ENCODE data around the gene SH3RF1.
A peak's percentile ranks its signal among the peaks of the same experiment; 100 is the strongest.
"Not testable (repeated sequence)": the region's sequence is repeated elsewhere in the genome, so short reads cannot be mapped to it uniquely, and the experiment has no call there.

The SH3RF1 gene

GRCh38 chr4:169200361-169201030, 70.3 kb downstream of the SH3RF1 start:
- DNase-seq (ENCODE audit: low read depth) = no peak

GRCh38 chr4:169199184-169199583, 71.6 kb downstream of the SH3RF1 start:
- no peak for DNase-seq (ENCODE audit: low read depth)

- DNase-seq (ENCODE audit: low read depth) = no peak
Measured at GRCh38 chr4:169198167-169198566, 72.6 kb downstream of the SH3RF1 start.

- not testable (repeated sequence) for DNase-seq (ENCODE audit: low read depth)
Measured at GRCh38 chr4:169197206-169197605, 73.5 kb downstream of the SH3RF1 start.

DNA sequence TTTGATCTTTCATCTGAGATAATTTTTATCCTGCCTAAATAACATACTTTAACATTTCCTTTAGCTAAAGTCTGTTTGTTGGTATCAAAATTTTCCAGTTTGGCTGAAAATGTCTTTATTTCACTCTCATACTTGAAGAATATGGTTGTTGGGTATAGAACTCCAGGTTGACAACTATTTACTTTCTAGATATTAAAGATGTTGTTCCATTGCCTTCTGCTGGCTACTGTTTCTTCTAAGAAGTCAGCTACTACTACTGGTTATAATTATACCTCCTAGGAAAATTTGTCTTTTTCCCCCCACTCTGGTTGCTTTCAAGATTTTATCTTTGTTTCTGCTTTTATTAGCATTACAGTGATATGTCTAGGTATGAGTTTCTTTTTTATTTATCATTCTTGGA, 75.7 kb downstream of the SH3RF1 start:
- DNase-seq (ENCODE audit: low read depth) = no peak

- not testable (repeated sequence) for DNase-seq (ENCODE audit: low read depth)
Measured at GRCh38 chr4:169189968-169190367, 80.8 kb downstream of the SH3RF1 start.

- no peak for DNase-seq (ENCODE audit: low read depth)
Measured at GRCh38 chr4:169189372-169189771, 81.4 kb downstream of the SH3RF1 start.

DNA sequence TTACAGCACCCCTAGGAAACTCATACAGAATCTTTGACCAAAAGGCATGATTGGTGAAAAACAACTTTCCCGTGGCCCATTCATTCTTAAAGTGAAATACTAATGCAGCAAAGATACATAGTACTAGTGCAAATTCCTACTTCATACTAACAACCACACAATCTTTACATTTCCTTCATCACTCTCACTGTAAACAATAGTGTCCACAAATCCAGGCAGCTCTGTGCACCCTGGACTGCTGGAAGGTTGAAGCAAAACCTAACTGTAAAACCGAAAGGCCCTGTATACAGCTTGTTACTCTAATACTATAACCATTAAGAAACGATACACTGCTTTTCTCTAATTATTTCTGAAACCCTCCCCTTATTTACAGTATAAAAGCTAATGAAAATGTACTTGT, 82.6 kb downstream of the SH3RF1 start:
- no peak for DNase-seq (ENCODE audit: low read depth)

GRCh38 chr4:169185133-169185956, 85.4 kb downstream of the SH3RF1 start:
- peak; percentile 21 for DNase-seq (ENCODE audit: low read depth)

DNA sequence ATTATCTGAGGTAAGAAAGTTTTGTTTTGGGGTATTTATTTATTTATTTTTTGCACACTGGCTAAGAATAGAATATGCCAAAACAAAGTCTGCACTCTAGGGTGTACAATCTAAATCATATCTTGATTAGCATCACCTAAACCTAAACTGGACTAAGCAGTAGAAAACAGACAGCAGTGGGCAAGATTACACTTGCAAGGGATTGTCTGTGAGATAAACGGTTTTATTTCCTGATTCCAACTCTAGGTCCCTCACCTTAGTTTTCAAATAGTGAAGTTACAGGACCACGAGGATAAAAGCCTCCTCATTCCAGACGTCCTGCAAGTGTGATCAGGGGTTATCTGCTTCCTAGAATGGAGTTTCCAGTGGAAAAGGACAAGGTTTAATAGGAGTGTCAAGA, 86.1 kb downstream of the SH3RF1 start:
- no peak for DNase-seq (ENCODE audit: low read depth)

GRCh38 chr4:169184236-169184635, 86.5 kb downstream of the SH3RF1 start:
- DNase-seq (ENCODE audit: low read depth) = peak; percentile 44

GRCh38 chr4:169183581-169183980, 87.2 kb downstream of the SH3RF1 start:
- no peak for DNase-seq (ENCODE audit: low read depth)

DNA sequence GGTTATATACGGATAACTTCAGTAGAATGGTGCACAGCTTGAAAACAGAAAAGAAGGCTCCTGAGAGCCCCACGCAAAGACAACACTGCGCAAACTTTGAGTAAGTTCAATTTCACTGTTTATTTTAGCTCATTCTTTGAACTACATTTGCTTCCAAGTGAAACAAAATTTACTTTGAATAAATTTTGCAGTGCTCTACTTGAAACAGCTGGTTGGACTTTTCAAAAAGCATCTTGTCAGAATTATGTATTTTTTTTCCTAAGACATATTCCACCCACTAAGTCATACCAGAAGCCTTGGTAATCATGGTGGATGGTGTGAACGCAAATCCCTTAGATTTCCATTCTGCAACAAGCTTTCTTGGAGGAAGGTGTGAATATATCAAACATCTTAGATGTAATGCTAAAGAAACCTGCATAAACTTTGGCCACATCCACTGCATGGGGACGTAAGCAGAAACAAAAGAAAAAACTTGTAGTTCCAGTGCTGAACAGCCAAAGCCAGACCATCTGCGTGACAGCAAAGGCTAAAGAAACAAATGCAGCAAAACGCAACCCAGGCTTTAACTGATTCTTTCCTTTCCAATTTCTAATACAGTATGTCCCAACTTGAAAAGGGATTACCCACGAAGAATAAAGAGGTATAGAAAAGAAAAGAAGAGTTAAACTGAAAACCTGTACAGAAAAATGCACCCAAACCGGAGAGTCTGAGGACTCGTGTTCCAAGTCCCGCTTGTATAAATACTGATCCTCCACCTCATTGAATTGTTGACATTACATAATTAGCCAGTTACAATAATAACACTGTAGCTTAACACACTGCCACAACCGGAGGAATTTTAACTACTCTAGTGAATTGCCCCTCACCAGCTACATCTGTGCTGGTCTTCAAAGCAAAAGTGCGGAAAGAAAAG, 90.9 kb downstream of the SH3RF1 start:
- DNase-seq (ENCODE audit: low read depth) = peak; percentile 47

DNA sequence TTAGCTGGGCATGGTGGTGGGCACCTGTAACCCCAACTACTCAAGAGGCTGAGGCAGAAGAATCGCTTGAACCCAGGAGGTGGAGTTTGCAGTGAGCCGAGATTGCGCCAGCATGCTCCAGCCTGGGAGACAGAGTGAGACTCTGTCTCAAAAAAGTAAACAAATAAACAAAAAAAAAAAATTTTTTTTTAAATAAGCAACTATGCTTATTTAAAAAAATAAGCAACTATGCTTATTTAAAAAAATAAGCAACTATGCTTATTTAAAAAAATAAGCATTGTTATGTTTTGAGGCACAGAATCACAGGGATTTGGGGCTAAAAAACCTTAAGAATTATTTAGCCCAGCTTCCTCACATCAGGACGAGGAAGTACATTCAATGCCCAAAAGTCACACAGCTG, 92.7 kb downstream of the SH3RF1 start:
- DNase-seq (ENCODE audit: low read depth) = not testable (repeated sequence)

- DNase-seq (ENCODE audit: low read depth) = no peak
Measured at GRCh38 chr4:169175476-169175875, 95.3 kb downstream of the SH3RF1 start.

- no peak for DNase-seq (ENCODE audit: low read depth)
Measured at GRCh38 chr4:169175035-169175434, 95.7 kb downstream of the SH3RF1 start.

GRCh38 chr4:169174247-169174646, 96.5 kb downstream of the SH3RF1 start:
- no peak for DNase-seq (ENCODE audit: low read depth)

DNA sequence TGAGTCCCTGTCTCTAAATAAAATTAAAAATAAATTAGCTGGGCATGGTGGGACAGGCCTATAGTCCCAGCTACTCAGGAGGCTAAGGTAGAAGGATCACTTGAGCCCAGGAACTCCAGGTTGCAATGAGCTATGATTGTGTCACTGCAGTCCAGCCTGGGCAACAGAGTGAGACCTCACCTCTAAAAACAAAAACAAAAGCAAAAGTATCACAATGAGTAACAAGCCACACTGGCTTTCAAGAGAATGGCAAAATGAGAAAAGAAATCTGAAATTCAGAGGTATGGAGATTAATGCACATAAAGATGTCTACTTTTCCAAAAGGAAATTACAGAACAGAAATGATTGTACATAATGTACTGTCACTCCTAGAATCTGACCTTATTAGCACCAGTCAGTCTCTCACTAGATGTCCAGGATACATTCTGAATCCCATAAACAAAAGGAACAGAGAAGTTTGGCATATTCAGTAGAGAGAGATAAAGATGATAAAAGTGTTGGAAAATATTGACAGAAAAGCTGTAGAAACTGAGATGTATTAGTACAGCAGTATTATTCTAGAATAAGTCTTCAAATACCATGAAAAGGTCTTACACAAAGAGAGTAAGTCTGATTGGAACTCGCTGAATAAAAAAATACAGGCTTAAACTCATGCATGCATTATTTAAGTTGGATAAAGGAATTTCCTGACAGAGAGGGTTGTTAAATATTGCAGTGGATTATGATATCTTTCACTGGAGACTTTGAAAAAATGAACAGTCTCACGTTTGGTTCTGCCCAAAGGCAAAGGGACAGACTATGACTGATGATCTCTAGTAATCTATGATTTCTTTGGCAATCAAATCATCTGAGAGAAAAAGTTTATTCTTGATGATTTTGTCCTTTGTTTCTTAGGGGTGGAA, 102.5 kb downstream of the SH3RF1 start:
- no peak for DNase-seq (ENCODE audit: low read depth)

GRCh38 chr4:169164669-169165415, 105.9 kb downstream of the SH3RF1 start:
- peak; percentile 70 for DNase-seq (ENCODE audit: low read depth)

DNA sequence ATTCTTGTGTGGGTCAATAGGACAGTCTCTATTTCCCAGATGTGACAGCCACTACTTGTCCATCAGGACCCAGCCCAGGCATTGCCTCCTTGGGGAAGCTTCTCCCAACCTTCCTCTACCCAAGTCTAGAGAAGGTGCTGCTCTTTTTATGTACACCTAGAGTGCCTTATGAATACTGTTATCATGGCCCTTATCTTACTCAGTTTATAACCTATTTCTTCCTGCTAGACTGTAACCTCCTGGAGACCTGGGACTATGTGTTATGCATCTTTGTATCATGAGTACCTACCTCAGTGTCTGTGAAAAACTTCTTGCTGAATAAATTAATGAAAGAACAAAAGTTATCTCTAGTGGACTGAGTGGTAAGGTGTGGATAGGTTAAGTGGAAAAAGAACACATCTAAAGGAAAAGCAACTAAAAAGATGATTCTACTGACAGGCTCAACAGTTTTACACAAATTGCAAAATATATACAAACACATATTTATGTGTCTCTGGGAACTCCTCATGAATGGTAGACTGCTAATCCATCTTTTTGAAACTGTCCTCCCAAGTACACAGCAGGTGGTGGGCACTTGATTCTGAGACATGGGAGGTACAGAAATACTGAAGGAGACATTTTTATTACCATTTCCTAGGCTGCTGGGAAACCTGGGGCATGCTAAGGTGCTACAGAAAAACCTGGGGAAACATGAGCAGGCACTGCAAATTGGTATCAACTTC, 106.6 kb downstream of the SH3RF1 start:
- DNase-seq (ENCODE audit: low read depth) = no peak

All from fibroblast of gingiva (primary cell).